Gastroesophageal sphincter (tissue), 4 donors: ENCODE measurements around the gene DIAPH2. TPM values are rescaled to one million over a fixed set of nuclear protein-coding genes. Genes with fewer than 3 reads are reported as not detected.
A peak's percentile ranks its signal among the peaks of the same experiment; 100 is the strongest.

Experiments
- ATAC-seq: fragments of 150-250 bp; one replicate; pipeline ENCODE4 v1.9.1; 2016; ENCODE audit warnings: mild to moderate bottlenecking, moderate library complexity
- H3K27ac ChIP-seq, 4 donors: fragments of 200-600 bp; sonication (generic) in 3 of 4; 1 replicate in 3 of 4; 2 replicates in 1 of 4; pipeline ENCODE4 v1.5.1; 2016 to 2019
- H3K27me3 ChIP-seq: fragments of 200-600 bp; sonication (generic); one replicate; pipeline ENCODE4 v1.5.1; 2019
- H3K36me3 ChIP-seq, 2 donors: fragments of 200-600 bp; sonication (generic); one replicate each; pipeline ENCODE4 v1.5.1; 2019; ENCODE audit warnings: control low read depth in 1 of 2
- H3K4me1 ChIP-seq, 3 donors: fragments of 200-600 bp; sonication (generic); 1 replicate in 2 of 3; 2 replicates in 1 of 3; pipeline ENCODE4 v1.5.1; 2016 to 2019; ENCODE audit warnings: control low read depth in 2 of 3
- H3K4me3 ChIP-seq, 2 donors: fragments of 200-600 bp; sonication (generic); one replicate each; pipeline ENCODE4 v1.5.1; 2019; ENCODE audit warnings: mild to moderate bottlenecking in 1 of 2, moderate library complexity in 1 of 2
- H3K9me3 ChIP-seq, 3 donors: fragments of 200-600 bp; sonication (generic); one replicate each; pipeline ENCODE4 v1.5.1; 2017 to 2019; ENCODE audit warnings: control low read depth in 2 of 3
- EP300 ChIP-seq: sonication (generic); formaldehyde crosslinking; IDR thresholded peaks from one replicate; pipeline ENCODE4 v1.6.1; 2017; ENCODE audit warnings: antibody characterized with exemption, mild to moderate bottlenecking
- POLR2A ChIP-seq, 2 donors: fragments of 450-650 bp; IDR thresholded peaks; one replicate each; pipeline ENCODE4 v1.6.1; 2017; ENCODE audit warnings: antibody characterized with exemption in 2 of 2, mild to moderate bottlenecking in 2 of 2, moderate library complexity in 1 of 2
- POLR2AphosphoS5 ChIP-seq: sonication (generic); formaldehyde crosslinking; IDR thresholded peaks from one replicate; pipeline ENCODE4 v1.6.1; 2017; ENCODE audit warnings: antibody characterized with exemption
- WGBS, 2 donors: methylation state at CpG; one replicate each; pipeline ENCODE4 v1.1.5; 2018; ENCODE audit warnings: low coverage in 1 of 2; 5-methylcytosine and 5-hydroxymethylcytosine counted together
- total RNA-seq, 4 donors: library from RNA; depleted of rRNA; stranded (reverse); fragments of >200 nt; gene quantifications; one replicate each; pipeline ENCODE4 v1.1.0, GENCODE V29; 2016
- TF ChIP-seq, protein P1 (sequence below), 4 experiments: fragments of 200-600 bp in 2 of 4; fragments of 450-650 bp in 2 of 4; sonication (generic) in 1 of 4; IDR thresholded peaks; one replicate each; pipeline ENCODE4 v1.5.1; 2017 to 2019; ENCODE audit warnings: antibody characterized with exemption in 4 of 4, mild to moderate bottlenecking in 2 of 4, moderate library complexity in 2 of 4

DIAPH2 gene
- total RNA-seq, 4 donors from 2014 or later: 46.1 to 93.9 (median 76.5) TPM

DNA sequence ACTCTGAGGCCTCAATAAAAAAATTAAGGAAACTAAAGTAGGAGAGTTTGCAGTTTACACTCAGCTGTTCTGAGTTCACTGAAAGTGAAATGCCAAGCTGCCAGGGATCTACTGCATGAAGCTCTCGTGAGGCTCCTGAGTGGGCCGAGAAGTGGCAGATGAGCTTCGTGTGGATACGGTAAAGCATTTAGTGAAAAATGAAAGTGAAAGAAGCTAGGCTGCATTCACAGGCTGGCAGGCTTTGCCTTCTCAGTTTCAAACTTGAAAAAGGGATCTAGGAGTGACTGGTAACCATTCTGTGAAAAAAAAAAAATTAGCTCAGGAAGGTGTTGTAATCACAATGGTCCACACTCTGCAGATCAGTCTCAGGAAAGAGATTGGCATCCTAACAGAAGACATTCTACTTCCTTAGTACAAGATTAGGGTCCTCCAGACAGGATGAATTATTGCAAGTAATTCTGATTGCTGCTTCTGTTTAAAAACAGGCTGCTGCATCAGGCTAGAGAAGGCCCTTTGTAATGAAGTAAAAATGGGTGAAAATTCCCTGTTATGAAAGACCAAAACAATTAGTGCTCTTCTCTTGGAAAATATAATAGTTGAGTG, 879.0 kb downstream of the DIAPH2 start:
- peak overlapping the region; percentile 12 to 25 for H3K4me3 ChIP-seq
- H3K9me3 ChIP-seq: no peaks in the 10 kb centered on the region
- H3K27ac ChIP-seq: peak overlapping the region in 2 of 4 donors; percentile 6 to 45
- H3K27me3 ChIP-seq: no peaks in the 10 kb centered on the region
- no peak for TF ChIP-seq POLR2A (IDR thresholded peaks at IDR 0.05)
- TF ChIP-seq POLR2AphosphoS5: no peak
- TF ChIP-seq, protein P1, sequence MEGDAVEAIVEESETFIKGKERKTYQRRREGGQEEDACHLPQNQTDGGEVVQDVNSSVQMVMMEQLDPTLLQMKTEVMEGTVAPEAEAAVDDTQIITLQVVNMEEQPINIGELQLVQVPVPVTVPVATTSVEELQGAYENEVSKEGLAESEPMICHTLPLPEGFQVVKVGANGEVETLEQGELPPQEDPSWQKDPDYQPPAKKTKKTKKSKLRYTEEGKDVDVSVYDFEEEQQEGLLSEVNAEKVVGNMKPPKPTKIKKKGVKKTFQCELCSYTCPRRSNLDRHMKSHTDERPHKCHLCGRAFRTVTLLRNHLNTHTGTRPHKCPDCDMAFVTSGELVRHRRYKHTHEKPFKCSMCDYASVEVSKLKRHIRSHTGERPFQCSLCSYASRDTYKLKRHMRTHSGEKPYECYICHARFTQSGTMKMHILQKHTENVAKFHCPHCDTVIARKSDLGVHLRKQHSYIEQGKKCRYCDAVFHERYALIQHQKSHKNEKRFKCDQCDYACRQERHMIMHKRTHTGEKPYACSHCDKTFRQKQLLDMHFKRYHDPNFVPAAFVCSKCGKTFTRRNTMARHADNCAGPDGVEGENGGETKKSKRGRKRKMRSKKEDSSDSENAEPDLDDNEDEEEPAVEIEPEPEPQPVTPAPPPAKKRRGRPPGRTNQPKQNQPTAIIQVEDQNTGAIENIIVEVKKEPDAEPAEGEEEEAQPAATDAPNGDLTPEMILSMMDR (IDR thresholded peaks at IDR 0.05): no peak
- TF ChIP-seq EP300: no peak
- no peaks in the 10 kb centered on the region for H3K36me3 ChIP-seq
- H3K4me1 ChIP-seq: peaks cover 0 to 10% (median 6%) of the 10 kb centered on the region in 3 donors
- ATAC-seq: peak; percentile 57
- 0% methylated on average over 4 of the region's 4 CpGs; no CpG with 5 or more reads in 1 of the 2 donors for WGBS, 2 donors

DNA sequence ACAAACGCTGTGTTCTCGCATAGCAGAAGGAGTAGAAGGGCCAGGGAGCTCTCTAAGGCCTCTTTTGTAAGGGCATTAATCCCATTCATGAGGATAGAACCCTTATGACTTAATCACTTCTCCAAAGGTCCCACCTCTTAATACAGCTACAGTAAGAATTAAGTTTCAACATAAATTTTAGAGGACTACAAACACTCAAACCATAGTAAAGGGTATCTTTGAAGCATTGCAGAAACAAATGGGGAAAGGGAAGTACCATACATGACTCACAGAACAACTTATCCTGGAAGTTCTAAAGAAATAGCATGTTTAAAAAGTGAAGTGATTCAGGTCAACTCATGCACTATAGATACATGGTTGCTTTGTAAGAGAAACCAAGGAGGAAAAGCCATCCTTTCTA, 879.9 kb downstream of the DIAPH2 start:
- Histone ChIP-seq H3K27ac (no peak overlapping the region), H3K27me3 (no peaks in the 10 kb centered on the region), H3K4me1 (peaks cover 0 to 10% (median 6%) of the 10 kb centered on the region in 3 donors), H3K36me3 (no peaks in the 10 kb centered on the region), H3K4me3 (no peak overlapping the region), H3K9me3 (no peaks in the 10 kb centered on the region)
- WGBS, 2 donors: 76 to 83% methylated on average over 1 to 2 of the region's 2 CpGs
- ATAC-seq: no peak
- TF ChIP-seq EP300 (no peak), POLR2AphosphoS5 (no peak), POLR2A (IDR thresholded peaks at IDR 0.05) (no peak)
- TF ChIP-seq, protein P1 (IDR thresholded peaks at IDR 0.05): no peak

DNA sequence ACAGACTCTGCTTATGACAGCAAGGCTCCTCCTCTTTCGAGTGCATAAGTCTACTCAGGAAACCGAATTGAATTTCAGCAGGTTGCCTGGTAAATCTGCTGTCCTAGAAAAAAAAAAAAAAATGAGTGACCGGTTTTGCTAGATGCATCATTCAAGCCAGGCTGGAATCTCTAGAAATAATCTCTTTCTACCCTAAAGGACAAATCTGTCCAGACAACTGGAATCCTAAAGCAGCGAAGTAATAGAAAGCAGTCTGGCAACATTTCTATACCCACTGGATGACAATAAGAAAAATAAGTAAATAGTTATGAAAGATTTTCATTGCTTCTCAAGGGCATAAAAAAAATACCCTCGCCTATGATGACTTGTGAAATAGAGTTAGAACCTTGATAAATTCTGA, 902.5 kb downstream of the DIAPH2 start:
- 83 to 98% methylated on average over 3 to 5 of the region's 5 CpGs for WGBS, 2 donors
- Histone ChIP-seq H3K4me1 (no peaks in the 10 kb centered on the region), H3K27me3 (no peaks in the 10 kb centered on the region), H3K4me3 (no peak overlapping the region), H3K36me3 (no peaks in the 10 kb centered on the region), H3K9me3 (no peaks in the 10 kb centered on the region), H3K27ac (no peak overlapping the region)
- ATAC-seq: no peak
- TF ChIP-seq, protein P1 (IDR thresholded peaks at IDR 0.05): no peak
- TF ChIP-seq EP300: no peak
- TF ChIP-seq POLR2AphosphoS5: no peak
- TF ChIP-seq POLR2A (IDR thresholded peaks at IDR 0.05): no peak

DNA sequence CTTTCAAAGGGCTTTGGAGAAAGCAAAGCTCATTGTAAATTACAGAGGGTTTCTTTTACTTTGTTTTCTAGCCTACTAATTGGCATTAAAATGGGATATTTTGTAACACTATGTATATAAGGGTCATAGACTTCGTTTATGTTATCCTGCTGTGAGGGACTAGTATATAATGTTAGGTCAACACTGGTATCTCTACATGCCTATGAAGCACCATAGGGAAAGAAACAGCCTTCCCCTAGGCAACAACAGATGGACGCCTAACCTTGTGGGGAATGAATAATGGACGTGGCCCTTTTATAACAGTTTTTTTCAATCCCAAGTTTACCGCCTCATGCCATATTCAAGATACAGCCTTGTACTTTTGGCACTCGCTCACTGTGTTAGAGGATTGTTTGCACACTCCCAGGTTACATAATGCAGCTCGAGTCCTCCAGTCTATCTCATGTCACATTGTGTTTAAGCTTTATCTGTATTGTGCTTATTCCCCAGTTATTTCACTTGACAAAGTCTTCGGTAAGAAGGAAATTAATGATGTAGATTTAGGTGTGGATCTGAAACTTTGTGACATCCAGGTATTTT, 910.1 kb downstream of the DIAPH2 start:
- Histone ChIP-seq H3K27ac (no peak overlapping the region), H3K9me3 (no peaks in the 10 kb centered on the region), H3K4me3 (no peak overlapping the region), H3K27me3 (no peaks in the 10 kb centered on the region), H3K4me1 (no peaks in the 10 kb centered on the region), H3K36me3 (no peaks in the 10 kb centered on the region)
- TF ChIP-seq EP300 (no peak), POLR2AphosphoS5 (no peak), POLR2A (IDR thresholded peaks at IDR 0.05) (no peak)
- TF ChIP-seq, protein P1 (IDR thresholded peaks at IDR 0.05): no peak
- ATAC-seq: no peak
- WGBS, 2 donors: 39 to 72% methylated on average over 4 to 7 of the region's 7 CpGs

DNA sequence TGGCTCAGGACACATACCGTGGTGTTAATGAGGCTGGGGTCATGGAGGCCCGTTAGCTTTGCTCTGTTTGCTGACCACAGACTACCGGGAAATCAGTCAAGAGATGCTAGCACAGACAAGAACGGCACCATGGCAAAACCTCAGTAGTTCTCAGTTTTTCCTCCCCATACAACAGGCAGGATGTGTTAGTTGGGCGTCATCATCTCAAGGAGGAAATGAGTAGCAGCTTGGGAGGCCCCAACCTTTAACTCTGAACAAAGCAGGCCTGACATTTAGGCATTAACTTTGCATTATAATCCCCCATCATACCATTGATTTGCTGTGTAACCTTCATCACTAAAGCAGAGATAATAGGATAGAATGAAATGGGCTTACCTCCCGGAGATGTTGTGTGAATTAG, 913.3 kb downstream of the DIAPH2 start:
- Histone ChIP-seq H3K4me1 (no peaks in the 10 kb centered on the region), H3K9me3 (no peaks in the 10 kb centered on the region), H3K36me3 (no peaks in the 10 kb centered on the region), H3K4me3 (no peak overlapping the region), H3K27ac (no peak overlapping the region), H3K27me3 (no peaks in the 10 kb centered on the region)
- ATAC-seq: no peak
- 83 to 100% methylated on average over 1 to 3 of the region's 6 CpGs for WGBS, 2 donors
- no peak for TF ChIP-seq POLR2AphosphoS5
- no peak for TF ChIP-seq EP300
- TF ChIP-seq POLR2A (IDR thresholded peaks at IDR 0.05): no peak
- TF ChIP-seq, protein P1 (IDR thresholded peaks at IDR 0.05): no peak
